GM19463 (cell line): ENCODE data around the gene CLK4.

Experiments
- ATAC-seq: cut with Tn5 transposase; IDR thresholded peaks from one replicate; pipeline ENCODE4 v1.9.1; 2021; ENCODE audit warnings: mild to moderate bottlenecking, moderate library complexity; ENCODE audit not compliant: unreplicated experiment

The CLK4 gene

GRCh38 chr5:178554311-178554710 is 72.5 kb downstream of the CLK4 start:
- no peak for ATAC-seq

GRCh38 chr5:178553517-178553916 is 73.3 kb downstream of the CLK4 start:
- no peak for ATAC-seq
